ENCODE data around the gene TMEM201. TPM values are rescaled to one million over a fixed set of nuclear protein-coding genes. Genes with fewer than 3 reads are reported as not detected.
A peak's percentile ranks its signal among the peaks of the same experiment; 100 is the strongest.

TMEM201 gene
- total and polyA plus RNA-seq, 2 of the 8 experiments (the other 6 are each of a cell fraction or from before 2014, with no cell fraction given): 8.2 to 27.1 TPM

GRCh38 chr1:9610548-9610947 is 21.8 kb downstream of the TMEM201 start:
- H2BK120ac ChIP-seq (replicated peaks; ENCODE audit: low read depth, low read length): no peak overlapping the region
- H3K4ac ChIP-seq (replicated peaks; ENCODE audit: insufficient read length, low read depth, low read length): no peak overlapping the region
- H3K18ac ChIP-seq (ENCODE audit: extremely low read depth, low read length): no peak overlapping the region
- no peaks in the 10 kb centered on the region for H3K27me3 ChIP-seq (replicated peaks in 1 of 4; ENCODE audit: control insufficient read depth in 3 of 4, extremely low read depth in 1 of 4, insufficient read depth in 3 of 4, low read length in 3 of 4)
- H2BK20ac ChIP-seq (ENCODE audit: low read length): no peak overlapping the region
- H4K20me1 ChIP-seq (replicated peaks in 1 of 2; ENCODE audit: control insufficient read depth in 1 of 2, insufficient read depth in 2 of 2, low read length in 2 of 2): peaks cover 0 to 7% of the 10 kb centered on the region in 2 experiments
- CTCF ChIA-PET (ENCODE audit: partially characterized antibody): interaction anchor here (1.1 to 2.0 kb wide), 2 partner anchors 8 to 10 kb away, joined by 3 to 5 read pairs; no protein-coding TSS in a partner anchor
- no peak overlapping the region for H3K4me2 ChIP-seq (ENCODE audit: insufficient read depth in 1 of 2, low read depth in 2 of 2, low read length in 2 of 2)
- no peaks in the 10 kb centered on the region for H3K79me2 ChIP-seq (ENCODE audit: control insufficient read depth in 1 of 2, insufficient read depth in 2 of 2, low read length in 2 of 2)
- no peak overlapping the region for H4K8ac ChIP-seq (ENCODE audit: extremely low read depth, insufficient read depth, low read length)
- H2AFZ ChIP-seq (ENCODE audit: low read length): no peak overlapping the region
- 90% methylated on average over 21 of the region's 25 CpGs; no CpG with 5 or more reads in 1 of the 2 experiments for WGBS, 2 experiments (ENCODE audit: extremely low coverage in 1 of 2, insufficient coverage in 1 of 2, insufficient read length in 1 of 2, insufficient replicate concordance in 2 of 2, low coverage in 1 of 2, low lambda C conversion rate in 2 of 2, missing lambda C conversion rate in 1 of 2)
- no peak overlapping the region for H4K5ac ChIP-seq (ENCODE audit: insufficient read length, low read depth, low read length)
- no peak overlapping the region for H3K23ac ChIP-seq (ENCODE audit: insufficient read length)
- H4K91ac ChIP-seq (replicated peaks; ENCODE audit: insufficient read length, low read length): no peak overlapping the region
- no peak overlapping the region for H3K9ac ChIP-seq (replicated peaks in 1 of 4; ENCODE audit: extremely low read depth in 1 of 4, low read depth in 3 of 4, low read length in 3 of 4)
- POLR2A ChIA-PET (ENCODE audit: partially characterized antibody): interaction anchor here (0.8 to 1.2 kb wide), 2 partner anchors 16 to 21 kb away, joined by 4 to 5 read pairs; no protein-coding TSS in a partner anchor
- no peak overlapping the region for H2BK15ac ChIP-seq (ENCODE audit: low read length)
- TF ChIP-seq TCF12 (IDR thresholded peaks at IDR 0.05; ENCODE audit: low read depth, low read length) (no peak), TAF7 (optimal IDR thresholded peaks at IDR 0.05; ENCODE audit: borderline replicate concordance, low read depth, low read length) (no peak), EP300 (IDR thresholded peaks at IDR 0.05; ENCODE audit: borderline replicate concordance in 1 of 2, low read depth in 2 of 2, low read length in 2 of 2) (no peak), KDM1A (IDR thresholded peaks at IDR 0.05; ENCODE audit: borderline replicate concordance, low read length) (no peak), RAD21 (IDR thresholded peaks at IDR 0.05 in 1 of 2, conservative IDR thresholded peaks at IDR 0.05 in 1 of 2; ENCODE audit: low read depth in 2 of 2, low read length in 2 of 2) (no peak), SIRT6 (IDR thresholded peaks at IDR 0.05; ENCODE audit: low read length) (no peak), TBP (IDR thresholded peaks at IDR 0.05; ENCODE audit: low read depth, low read length) (no peak), CTCF (IDR thresholded peaks at IDR 0.05; ENCODE audit: control extremely low read depth in 1 of 3, insufficient read depth in 1 of 3, low read depth in 1 of 3, low read length in 3 of 3) (no peak), MAX (IDR thresholded peaks at IDR 0.05) (no peak)
- TF ChIP-seq, protein P1, sequence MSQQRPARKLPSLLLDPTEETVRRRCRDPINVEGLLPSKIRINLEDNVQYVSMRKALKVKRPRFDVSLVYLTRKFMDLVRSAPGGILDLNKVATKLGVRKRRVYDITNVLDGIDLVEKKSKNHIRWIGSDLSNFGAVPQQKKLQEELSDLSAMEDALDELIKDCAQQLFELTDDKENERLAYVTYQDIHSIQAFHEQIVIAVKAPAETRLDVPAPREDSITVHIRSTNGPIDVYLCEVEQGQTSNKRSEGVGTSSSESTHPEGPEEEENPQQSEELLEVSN (IDR thresholded peaks at IDR 0.05): no peak
- H3K4me1 ChIP-seq (replicated peaks in 1 of 4; ENCODE audit: control insufficient read depth in 3 of 4, insufficient read depth in 4 of 4, low read length in 3 of 4): no peaks in the 10 kb centered on the region
- H3K36me3 ChIP-seq (ENCODE audit: control insufficient read depth in 2 of 4, insufficient read depth in 4 of 4, low read length in 3 of 4): peaks cover 8 to 28% (median 17%) of the 10 kb centered on the region in 4 experiments; a peak in 5 of 8 replicates
- H3K79me1 ChIP-seq (ENCODE audit: low read depth, low read length): no peaks in the 10 kb centered on the region; the same call in 1 of the 2 replicates
- no peak overlapping the region for H3K4me3 ChIP-seq (ENCODE audit: extremely low read depth in 1 of 4, insufficient read depth in 2 of 4, low read depth in 3 of 4, low read length in 4 of 4)
- no peak overlapping the region for H3K56ac ChIP-seq (replicated peaks; ENCODE audit: insufficient read length, low read depth, low read length)
- no peaks in the 10 kb centered on the region for H3K9me3 ChIP-seq (ENCODE audit: insufficient read depth in 2 of 2, low read depth in 1 of 2, low read length in 1 of 2)
- H3K14ac ChIP-seq (ENCODE audit: insufficient read length): no peak overlapping the region
- FAIRE-seq (no peak), DNase-seq (ENCODE audit: low read depth in 1 of 2, low spot score in 2 of 2) (peak in 1 of 2 experiments; percentile 39)
- H2AK5ac ChIP-seq (ENCODE audit: low read depth, low read length): no peak overlapping the region
- H2BK5ac ChIP-seq (ENCODE audit: low read depth, low read length): no peak overlapping the region
- H3K23me2 ChIP-seq (ENCODE audit: low read depth, low read length): no peaks in the 10 kb centered on the region
- H2BK12ac ChIP-seq (ENCODE audit: low read depth, low read length): no peak overlapping the region
- H3K27ac ChIP-seq (ENCODE audit: low read depth, low read length): no peak overlapping the region
